ENCODE measurements around the gene AFF3.
"Not testable (repeated sequence)": the region's sequence is repeated elsewhere in the genome, so short reads cannot be mapped to it uniquely, and the experiment has no call there.

The AFF3 gene

DNA sequence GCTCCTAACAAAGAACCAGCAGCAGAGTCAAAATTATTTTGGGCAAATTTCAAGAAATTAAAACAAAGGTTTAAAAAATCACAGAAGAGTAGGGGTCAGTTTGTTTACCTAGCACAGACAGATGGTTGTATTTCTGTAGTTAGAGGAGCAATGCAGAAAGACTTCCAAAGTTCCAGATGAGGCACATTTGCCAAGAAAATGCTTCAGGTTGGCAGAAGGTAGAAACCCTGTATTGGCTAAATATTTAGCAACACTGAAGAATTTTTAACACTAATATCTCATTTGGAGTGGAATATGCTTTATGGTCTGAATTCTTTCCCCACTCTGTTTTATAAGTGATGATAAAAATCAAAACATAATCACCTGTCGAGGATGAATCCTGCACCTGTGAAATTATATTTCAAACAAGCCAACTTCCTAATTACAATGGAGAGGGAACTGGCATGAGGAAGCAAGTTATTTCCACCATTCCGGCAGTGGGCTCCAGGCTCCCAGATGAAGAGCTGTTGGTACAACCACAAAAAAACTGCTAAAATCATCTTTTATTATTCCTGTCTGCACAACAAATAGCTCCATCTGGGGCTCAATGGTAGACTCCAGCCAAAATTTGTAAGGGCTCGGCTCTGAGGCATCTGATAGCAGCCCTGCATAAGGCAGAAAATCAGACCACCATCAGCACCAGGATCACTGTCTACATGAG lies 366.0 kb downstream of the AFF3 start:
- no peaks in the 10 kb centered on the region for H3K9me3 ChIP-seq
- H3K36me3 ChIP-seq = no peaks in the 10 kb centered on the region
- no peaks in the 10 kb centered on the region for H3K27me3 ChIP-seq
- no peak overlapping the region for H3K4me3 ChIP-seq (ENCODE audit: low read depth, low read length)
- TF ChIP-seq, protein P1, sequence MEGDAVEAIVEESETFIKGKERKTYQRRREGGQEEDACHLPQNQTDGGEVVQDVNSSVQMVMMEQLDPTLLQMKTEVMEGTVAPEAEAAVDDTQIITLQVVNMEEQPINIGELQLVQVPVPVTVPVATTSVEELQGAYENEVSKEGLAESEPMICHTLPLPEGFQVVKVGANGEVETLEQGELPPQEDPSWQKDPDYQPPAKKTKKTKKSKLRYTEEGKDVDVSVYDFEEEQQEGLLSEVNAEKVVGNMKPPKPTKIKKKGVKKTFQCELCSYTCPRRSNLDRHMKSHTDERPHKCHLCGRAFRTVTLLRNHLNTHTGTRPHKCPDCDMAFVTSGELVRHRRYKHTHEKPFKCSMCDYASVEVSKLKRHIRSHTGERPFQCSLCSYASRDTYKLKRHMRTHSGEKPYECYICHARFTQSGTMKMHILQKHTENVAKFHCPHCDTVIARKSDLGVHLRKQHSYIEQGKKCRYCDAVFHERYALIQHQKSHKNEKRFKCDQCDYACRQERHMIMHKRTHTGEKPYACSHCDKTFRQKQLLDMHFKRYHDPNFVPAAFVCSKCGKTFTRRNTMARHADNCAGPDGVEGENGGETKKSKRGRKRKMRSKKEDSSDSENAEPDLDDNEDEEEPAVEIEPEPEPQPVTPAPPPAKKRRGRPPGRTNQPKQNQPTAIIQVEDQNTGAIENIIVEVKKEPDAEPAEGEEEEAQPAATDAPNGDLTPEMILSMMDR (IDR thresholded peaks at IDR 0.05; ENCODE audit: low read depth, low read length) = no peak
- no peaks in the 10 kb centered on the region for H3K4me1 ChIP-seq
- no peak for DNase-seq

DNA sequence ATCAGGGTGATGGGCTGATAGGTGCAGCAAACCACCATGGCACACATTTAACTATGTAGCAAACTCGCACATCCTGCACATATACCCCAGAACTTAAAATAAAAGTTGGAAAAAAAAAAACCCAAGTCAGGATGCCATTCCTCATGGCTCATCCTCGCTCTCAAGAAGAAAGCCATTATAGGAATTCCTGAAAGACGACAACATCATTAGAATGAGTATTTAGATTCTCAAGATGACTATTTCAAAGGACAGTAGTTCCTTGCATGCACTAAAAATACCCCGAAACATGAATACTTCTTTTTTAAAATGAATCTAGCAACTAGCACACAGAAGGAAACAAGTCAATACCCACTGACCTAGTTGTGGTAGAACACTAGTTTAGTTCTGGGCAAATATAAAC lies 366.8 kb downstream of the AFF3 start:
- Histone ChIP-seq H3K36me3 (no peaks in the 10 kb centered on the region), H3K27me3 (no peaks in the 10 kb centered on the region), H3K4me1 (no peaks in the 10 kb centered on the region), H3K4me3 (ENCODE audit: low read depth, low read length) (no peak overlapping the region), H3K9me3 (no peaks in the 10 kb centered on the region)
- DNase-seq = no peak
- TF ChIP-seq, protein P1 (IDR thresholded peaks at IDR 0.05; ENCODE audit: low read depth, low read length) = no peak

DNA sequence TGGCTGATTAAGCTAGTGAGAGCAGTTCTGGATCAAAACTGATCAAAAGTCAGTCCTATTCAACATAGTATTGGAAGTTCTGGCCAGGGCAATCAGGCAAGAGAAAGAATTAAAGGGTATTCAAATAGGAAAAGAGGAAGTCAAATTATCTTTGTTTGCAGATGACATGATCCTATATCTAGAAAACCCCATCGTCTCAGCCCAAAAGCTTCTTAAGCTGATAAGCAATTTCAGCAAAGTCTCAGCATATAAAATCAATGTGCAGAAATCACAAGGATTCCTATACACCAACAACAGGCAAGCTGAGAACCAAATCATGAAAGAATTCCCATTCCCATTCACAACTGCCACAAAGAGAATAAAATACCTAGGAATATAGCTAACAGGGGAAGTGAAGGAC lies 368.7 kb downstream of the AFF3 start:
- H3K9me3 ChIP-seq; H3K4me3 ChIP-seq (ENCODE audit: low read depth, low read length); H3K36me3 ChIP-seq; DNase-seq; H3K27me3 ChIP-seq; H3K4me1 ChIP-seq: not testable (repeated sequence)

DNA sequence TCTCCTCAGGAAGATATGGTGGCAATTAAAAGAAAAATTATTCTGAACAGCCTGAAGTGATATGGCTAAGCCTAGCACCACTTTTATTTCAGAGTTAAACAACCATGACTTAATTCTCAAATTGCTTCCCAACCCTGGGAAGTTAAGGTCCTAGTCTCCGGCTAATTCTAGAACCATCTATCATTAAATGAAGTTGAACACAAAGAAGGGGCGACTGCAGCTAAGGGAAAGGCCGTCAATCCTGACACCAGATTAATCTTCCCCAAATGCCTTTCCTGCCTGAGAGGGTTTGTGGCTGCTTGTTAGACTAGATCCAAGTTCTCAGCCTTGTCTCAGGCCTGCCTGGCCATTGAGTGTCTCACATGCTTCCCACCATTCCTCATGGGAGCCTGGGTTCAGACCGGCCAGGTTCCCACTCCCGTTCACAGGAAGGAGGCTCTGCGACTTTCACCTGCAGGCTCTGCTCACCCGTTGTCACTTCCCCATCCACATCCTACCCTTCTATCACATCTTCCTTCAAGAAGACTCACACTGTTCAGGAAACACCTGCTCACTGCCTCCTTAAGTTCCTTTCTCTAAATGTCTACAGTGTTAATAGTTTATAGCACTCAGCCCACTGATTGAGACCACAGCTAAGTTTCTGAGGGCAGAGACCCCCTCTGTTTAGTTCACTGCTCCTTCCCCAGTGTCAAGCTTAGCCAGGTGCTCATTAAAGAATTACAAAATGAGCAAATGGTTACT lies 369.6 kb downstream of the AFF3 start:
- Histone ChIP-seq H3K4me1 (no peaks in the 10 kb centered on the region), H3K36me3 (no peaks in the 10 kb centered on the region), H3K27me3 (no peaks in the 10 kb centered on the region), H3K4me3 (ENCODE audit: low read depth, low read length) (no peak overlapping the region), H3K9me3 (no peaks in the 10 kb centered on the region)
- TF ChIP-seq, protein P1 (IDR thresholded peaks at IDR 0.05; ENCODE audit: low read depth, low read length) = no peak
- DNase-seq = no peak

DNA sequence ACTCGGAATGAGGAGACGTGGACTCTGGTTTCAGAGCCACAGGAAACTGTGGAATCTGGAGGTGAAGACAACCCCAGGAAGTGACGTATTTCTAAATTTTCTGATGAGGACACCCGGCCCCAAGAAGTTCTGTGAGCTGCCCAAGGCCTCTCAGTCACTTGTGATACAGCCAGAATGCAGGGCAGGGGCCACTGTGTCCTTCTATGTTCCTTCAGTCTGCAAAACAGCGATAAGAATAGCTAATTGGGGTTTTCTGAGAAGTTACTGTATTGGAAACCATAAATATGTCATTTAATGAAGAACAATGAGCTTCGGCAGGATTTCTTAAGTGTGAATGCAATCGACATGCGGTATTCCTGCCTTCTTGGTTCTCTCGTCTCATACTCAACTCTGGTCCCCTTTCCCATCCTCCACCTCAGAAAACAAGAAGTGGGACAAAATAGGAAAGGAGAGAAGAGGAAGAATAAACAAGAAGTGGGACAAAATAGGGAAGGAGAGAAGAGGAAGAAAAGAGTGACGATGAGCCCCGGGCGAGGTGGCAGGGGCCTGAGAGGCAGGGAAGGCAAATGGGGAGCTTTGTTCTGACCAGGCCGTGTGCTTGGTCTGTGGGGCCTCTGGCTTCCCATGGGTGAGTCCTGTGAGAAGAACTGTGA lies 370.6 kb downstream of the AFF3 start:
- H3K4me1 ChIP-seq = no peaks in the 10 kb centered on the region
- H3K4me3 ChIP-seq (ENCODE audit: low read depth, low read length) = no peak overlapping the region
- DNase-seq = no peak
- H3K27me3 ChIP-seq = no peaks in the 10 kb centered on the region
- no peaks in the 10 kb centered on the region for H3K36me3 ChIP-seq
- no peaks in the 10 kb centered on the region for H3K9me3 ChIP-seq
- TF ChIP-seq, protein P1 (IDR thresholded peaks at IDR 0.05; ENCODE audit: low read depth, low read length) = no peak

DNA sequence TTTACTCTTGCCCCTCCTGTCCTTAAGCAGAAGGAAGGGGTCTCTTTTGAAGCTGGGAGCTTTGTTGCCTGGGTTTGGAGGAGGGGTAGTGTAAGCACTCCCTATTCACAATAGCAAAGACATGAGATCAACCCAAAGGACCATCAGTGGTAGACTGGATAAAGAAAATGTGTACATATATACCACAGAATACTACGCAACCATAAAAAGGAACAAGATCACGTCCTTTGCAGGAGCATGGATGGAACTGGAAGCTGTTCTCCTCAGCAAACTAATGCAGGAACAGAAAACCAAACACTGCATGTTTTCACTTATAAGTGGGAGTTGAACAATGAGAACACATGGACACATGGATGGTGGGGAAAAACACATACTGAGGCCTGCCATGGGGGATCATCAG lies 371.5 kb downstream of the AFF3 start:
- no peaks in the 10 kb centered on the region for H3K9me3 ChIP-seq
- DNase-seq = no peak
- no peak overlapping the region for H3K4me3 ChIP-seq (ENCODE audit: low read depth, low read length)
- H3K4me1 ChIP-seq = no peaks in the 10 kb centered on the region
- TF ChIP-seq, protein P1 (IDR thresholded peaks at IDR 0.05; ENCODE audit: low read depth, low read length) = no peak
- no peaks in the 10 kb centered on the region for H3K36me3 ChIP-seq
- no peaks in the 10 kb centered on the region for H3K27me3 ChIP-seq
